ENCODE measurements around the gene NDRG4.

The NDRG4 gene

GRCh38 chr16:58499615-58500351 lies at the start of gene NDRG4:
Gene NDRG4 (plus strand): TSS chr16:58500143. CDS start chr16:58500249, 106 bp downstream.
- DNase-seq = peak; percentile 25 to 39

- DNase-seq = no peak
Measured at GRCh38 chr16:58450590-58450989, 49.4 kb upstream of the NDRG4 start.

- no peak for DNase-seq
Measured at GRCh38 chr16:58451265-58451689, 48.7 kb upstream of the NDRG4 start.

- DNase-seq = no peak
Measured at GRCh38 chr16:58451945-58452401, 48.0 kb upstream of the NDRG4 start.

GRCh38 chr16:58452640-58453039 lies 47.3 kb upstream of the NDRG4 start:
- no peak for DNase-seq

- DNase-seq = no peak
Measured at GRCh38 chr16:58454178-58454577, 45.8 kb upstream of the NDRG4 start.

GRCh38 chr16:58454856-58455255 lies 45.1 kb upstream of the NDRG4 start:
- DNase-seq = no peak

- no peak for DNase-seq
Measured at GRCh38 chr16:58455750-58456149, 44.2 kb upstream of the NDRG4 start.

GRCh38 chr16:58456193-58456592 lies 43.8 kb upstream of the NDRG4 start:
- DNase-seq = no peak

GRCh38 chr16:58458606-58459343 lies 41.2 kb upstream of the NDRG4 start:
- no peak for DNase-seq

GRCh38 chr16:58459344-58460218 lies 40.4 kb upstream of the NDRG4 start:
- DNase-seq = peak; percentile 56 to 71

- DNase-seq = no peak
Measured at GRCh38 chr16:58460219-58460610, 39.7 kb upstream of the NDRG4 start.

GRCh38 chr16:58461056-58461455 lies 38.9 kb upstream of the NDRG4 start:
- no peak for DNase-seq

GRCh38 chr16:58461640-58462039 lies 38.3 kb upstream of the NDRG4 start:
- no peak for DNase-seq

- no peak for DNase-seq
Measured at GRCh38 chr16:58462089-58462488, 37.9 kb upstream of the NDRG4 start.

GRCh38 chr16:58462499-58462996 lies 37.4 kb upstream of the NDRG4 start:
- DNase-seq = no peak

- DNase-seq = no peak
Measured at GRCh38 chr16:58462997-58463941, 36.7 kb upstream of the NDRG4 start.

GRCh38 chr16:58464047-58464915 lies 35.7 kb upstream of the NDRG4 start:
- DNase-seq = no peak

- DNase-seq = no peak
Measured at GRCh38 chr16:58464916-58465731, 34.8 kb upstream of the NDRG4 start.

- no peak for DNase-seq
Measured at GRCh38 chr16:58465817-58466216, 34.1 kb upstream of the NDRG4 start.
